Endothelial cell (in vitro differentiated cells): Measurements from ENCODE around the gene SLITRK6. TPM values are rescaled to one million over a fixed set of nuclear protein-coding genes. Genes with fewer than 3 reads are reported as not detected.
"Not testable (repeated sequence)": the region's sequence is repeated elsewhere in the genome, so short reads cannot be mapped to it uniquely, and the experiment has no call there.

Source experiments
- DNase-seq: peaks from one replicate; pipeline ENCODE4 v3.0.0; 2021; ENCODE audit warnings: low spot score
- H3K27ac Mint-ChIP-seq: one replicate; pipeline ENCODE4 v1.8.0; 2021; ENCODE audit warnings: mixed read lengths, inconsistent platforms; ENCODE audit not compliant: unreplicated experiment
- H3K27me3 Mint-ChIP-seq: one replicate; pipeline ENCODE4 v1.8.0; 2021; ENCODE audit warnings: mild to moderate bottlenecking, moderate library complexity, mixed read lengths, inconsistent platforms; ENCODE audit not compliant: unreplicated experiment
- H3K36me3 Mint-ChIP-seq: one replicate; pipeline ENCODE4 v1.8.0; 2021; ENCODE audit warnings: mild to moderate bottlenecking, low read depth, mixed read lengths, inconsistent platforms; ENCODE audit not compliant: unreplicated experiment
- H3K4me1 Mint-ChIP-seq: one replicate; pipeline ENCODE4 v1.8.0; 2021; ENCODE audit warnings: mild to moderate bottlenecking, mixed read lengths, inconsistent platforms; ENCODE audit not compliant: unreplicated experiment
- H3K4me3 Mint-ChIP-seq: one replicate; pipeline ENCODE4 v1.8.0; 2021; ENCODE audit warnings: mild to moderate bottlenecking, mixed read lengths, inconsistent platforms; ENCODE audit not compliant: unreplicated experiment
- H3K9me3 Mint-ChIP-seq: one replicate; pipeline ENCODE4 v1.8.0; 2021; ENCODE audit warnings: mixed read lengths, inconsistent platforms; ENCODE audit not compliant: unreplicated experiment
- total RNA-seq: library from RNA; stranded (reverse); fragmentation: NEBNext Ultra II Directional; extraction: Animal tissue kit (Norgen Biotek cat#: 25700); gene quantifications from one replicate; pipeline ENCODE4 v1.2.1, GENCODE V29; 2021; ENCODE audit not compliant: unreplicated experiment
- TF ChIP-seq, protein P1 (sequence below): fragments of 200-600 bp; sonication (generic); IDR thresholded peaks from one replicate; pipeline ENCODE4 v1.5.0; 2021; ENCODE audit warnings: antibody characterized with exemption; ENCODE audit not compliant: unreplicated experiment

The SLITRK6 gene
- total RNA-seq, 1 donor from 2014 or later, result 53.1 TPM

DNA sequence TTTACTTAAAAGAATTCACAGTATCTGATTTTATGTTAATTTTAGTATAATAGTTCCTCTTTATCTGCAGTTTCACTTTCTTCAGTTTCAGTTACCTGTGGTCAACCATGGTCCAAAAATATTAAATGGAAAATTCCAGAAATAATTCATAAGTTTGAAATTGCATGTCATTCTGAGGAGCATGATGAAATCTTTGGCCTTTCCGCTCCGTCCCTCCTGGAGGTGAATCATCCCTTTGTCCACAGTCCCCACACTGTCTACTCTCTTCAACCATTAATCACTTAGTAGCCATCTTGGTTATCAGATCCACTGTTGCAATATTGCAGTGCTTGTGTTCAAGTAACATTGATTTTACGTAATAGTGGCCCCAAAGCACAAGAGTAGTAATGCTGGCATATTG, 26.9 kb downstream of the SLITRK6 start:
- Mint-ChIP-seq H3K9me3 (no peaks in the 10 kb centered on the region), H3K4me1 (no peaks in the 10 kb centered on the region), H3K4me3 (no peak overlapping the region), H3K27me3 (no peaks in the 10 kb centered on the region), H3K27ac (no peak overlapping the region), H3K36me3 (no peaks in the 10 kb centered on the region)
- TF ChIP-seq, protein P1, sequence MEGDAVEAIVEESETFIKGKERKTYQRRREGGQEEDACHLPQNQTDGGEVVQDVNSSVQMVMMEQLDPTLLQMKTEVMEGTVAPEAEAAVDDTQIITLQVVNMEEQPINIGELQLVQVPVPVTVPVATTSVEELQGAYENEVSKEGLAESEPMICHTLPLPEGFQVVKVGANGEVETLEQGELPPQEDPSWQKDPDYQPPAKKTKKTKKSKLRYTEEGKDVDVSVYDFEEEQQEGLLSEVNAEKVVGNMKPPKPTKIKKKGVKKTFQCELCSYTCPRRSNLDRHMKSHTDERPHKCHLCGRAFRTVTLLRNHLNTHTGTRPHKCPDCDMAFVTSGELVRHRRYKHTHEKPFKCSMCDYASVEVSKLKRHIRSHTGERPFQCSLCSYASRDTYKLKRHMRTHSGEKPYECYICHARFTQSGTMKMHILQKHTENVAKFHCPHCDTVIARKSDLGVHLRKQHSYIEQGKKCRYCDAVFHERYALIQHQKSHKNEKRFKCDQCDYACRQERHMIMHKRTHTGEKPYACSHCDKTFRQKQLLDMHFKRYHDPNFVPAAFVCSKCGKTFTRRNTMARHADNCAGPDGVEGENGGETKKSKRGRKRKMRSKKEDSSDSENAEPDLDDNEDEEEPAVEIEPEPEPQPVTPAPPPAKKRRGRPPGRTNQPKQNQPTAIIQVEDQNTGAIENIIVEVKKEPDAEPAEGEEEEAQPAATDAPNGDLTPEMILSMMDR, result no peak
- no peak for DNase-seq

DNA sequence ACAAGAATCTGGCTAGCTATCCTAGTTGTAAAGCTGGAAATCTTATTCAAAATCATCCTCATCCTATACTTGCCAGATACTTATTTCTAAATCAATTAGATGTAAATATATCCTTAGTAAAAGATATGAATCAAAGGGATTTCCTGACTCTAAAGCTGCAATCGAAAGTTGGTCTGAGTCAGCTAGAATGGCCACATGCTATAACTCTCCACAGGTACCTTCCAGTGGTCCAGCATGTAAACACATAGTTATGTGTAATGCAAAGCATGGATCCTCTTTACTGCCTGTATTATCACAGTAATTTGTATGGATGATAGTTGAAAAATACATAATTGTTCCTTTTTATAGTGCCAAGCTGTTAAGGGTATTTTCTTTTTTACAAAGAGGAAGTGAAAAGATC, 27.4 kb downstream of the SLITRK6 start:
- TF ChIP-seq, protein P1, result no peak
- Mint-ChIP-seq H3K9me3 (no peaks in the 10 kb centered on the region), H3K4me3 (no peak overlapping the region), H3K27me3 (no peaks in the 10 kb centered on the region), H3K4me1 (no peaks in the 10 kb centered on the region), H3K36me3 (no peaks in the 10 kb centered on the region), H3K27ac (no peak overlapping the region)
- DNase-seq, result no peak

DNA sequence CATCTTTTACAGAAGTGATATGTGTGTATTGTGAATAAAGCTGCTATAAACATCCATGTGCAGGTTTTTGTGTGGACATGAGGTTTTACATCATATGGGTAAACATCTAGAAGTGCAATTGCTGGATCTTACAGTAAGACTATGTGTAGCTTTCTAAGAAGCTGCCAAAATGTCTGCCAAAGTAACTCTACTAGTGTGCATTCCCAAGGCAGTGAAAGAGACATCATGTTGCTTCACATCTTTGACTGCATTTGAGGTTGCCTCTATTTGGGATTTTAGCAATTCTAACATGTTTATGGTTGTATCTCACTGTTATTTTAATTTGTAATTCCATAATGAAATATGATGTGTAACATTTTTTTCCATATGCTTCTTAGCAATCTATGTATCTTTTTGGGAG, 30.3 kb downstream of the SLITRK6 start:
- H3K36me3 Mint-ChIP-seq, result no peaks in the 10 kb centered on the region
- TF ChIP-seq, protein P1, result no peak
- DNase-seq, result no peak
- H3K4me3 Mint-ChIP-seq, result no peak overlapping the region
- no peak overlapping the region for H3K27ac Mint-ChIP-seq
- no peaks in the 10 kb centered on the region for H3K4me1 Mint-ChIP-seq
- H3K27me3 Mint-ChIP-seq, result no peaks in the 10 kb centered on the region
- no peaks in the 10 kb centered on the region for H3K9me3 Mint-ChIP-seq

DNA sequence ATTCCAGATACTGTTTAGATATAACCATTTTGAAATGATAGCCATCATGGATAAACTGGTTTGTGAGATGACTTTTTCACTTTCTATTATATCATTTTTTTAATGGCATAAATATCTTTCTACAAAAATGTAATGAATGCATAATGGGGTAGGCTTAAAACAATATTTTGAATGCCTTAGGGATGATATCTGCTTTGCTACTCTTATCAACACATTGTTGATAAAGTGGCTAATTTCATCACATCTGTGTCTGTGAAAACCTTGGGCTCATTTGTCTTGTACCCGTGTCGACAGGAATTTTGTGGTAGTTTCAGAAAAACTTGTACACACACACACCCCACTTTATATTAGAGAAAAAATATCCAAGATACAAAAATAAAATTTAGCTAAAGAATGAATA, 44.1 kb downstream of the SLITRK6 start:
- H3K9me3 Mint-ChIP-seq, result no peaks in the 10 kb centered on the region
- no peaks in the 10 kb centered on the region for H3K4me1 Mint-ChIP-seq
- no peak overlapping the region for H3K27ac Mint-ChIP-seq
- DNase-seq, result no peak
- TF ChIP-seq, protein P1, result no peak
- H3K4me3 Mint-ChIP-seq, result no peak overlapping the region
- H3K36me3 Mint-ChIP-seq, result no peaks in the 10 kb centered on the region
- no peaks in the 10 kb centered on the region for H3K27me3 Mint-ChIP-seq

DNA sequence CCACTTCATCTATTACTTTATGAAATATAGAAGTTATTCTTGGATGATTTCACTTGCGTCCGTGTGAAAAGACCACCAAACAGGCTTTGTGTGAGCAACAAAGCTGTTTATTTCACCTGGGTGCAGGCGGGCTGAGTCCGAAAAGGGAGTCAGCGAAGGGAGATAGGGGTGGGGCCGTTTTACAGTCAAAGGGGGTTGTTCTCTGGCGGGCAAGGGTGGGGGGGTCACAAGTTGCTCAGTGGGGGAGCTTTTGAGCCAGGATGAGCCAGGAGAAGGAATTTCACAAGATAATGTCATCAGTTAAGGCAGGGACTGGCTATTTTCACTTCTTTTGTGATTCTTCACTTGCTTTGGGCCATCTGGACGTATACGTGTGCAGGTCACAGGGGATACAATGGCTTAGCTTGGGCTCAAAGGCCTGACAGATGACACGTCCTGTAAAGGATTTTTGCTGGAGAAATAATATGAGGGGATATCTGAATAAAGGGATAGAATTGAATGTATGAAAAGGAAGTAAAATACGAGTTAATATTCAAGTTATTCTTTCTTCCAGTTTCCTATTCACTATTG, 55.9 kb downstream of the SLITRK6 start:
- not testable (repeated sequence) for H3K4me1 Mint-ChIP-seq, H3K27me3 Mint-ChIP-seq

More for the DNA sequence above, 55.9 kb downstream of the SLITRK6 start:
- not testable (repeated sequence) for H3K27ac Mint-ChIP-seq, H3K36me3 Mint-ChIP-seq, H3K9me3 Mint-ChIP-seq, H3K4me3 Mint-ChIP-seq, DNase-seq
